DND-41 (cell line): ENCODE measurements around the gene IRGC.

Experiments
- ATAC-seq: fragments of 200-7000 bp; cut with Tn5 transposase; 3 replicates; pipeline ENCODE4 v1.9.1; 2021; ENCODE audit warnings: low read depth; ENCODE audit not compliant: insufficient read depth
- DNase-seq: peaks from one replicate; pipeline ENCODE4 v3.0.0-alpha.2; 2020
- H2AFZ ChIP-seq: 2 replicates; pipeline ENCODE4 v1.6.0; 2012; ENCODE audit warnings: low read depth, low read length
- H3K27ac ChIP-seq: 2 replicates; pipeline ENCODE4 v1.5.1; 2012; ENCODE audit warnings: low read length, inconsistent platforms
- H3K27me3 ChIP-seq: fragments of 200-600 bp; sonication (generic); 2 replicates; pipeline ENCODE4 v1.6.0; 2012; ENCODE audit warnings: low read length, mild to moderate bottlenecking, inconsistent platforms; ENCODE audit not compliant: insufficient read depth, poor library complexity
- H3K36me3 ChIP-seq: 2 replicates; pipeline ENCODE4 v1.5.1; 2012; ENCODE audit warnings: low read length, inconsistent platforms; ENCODE audit not compliant: insufficient read depth
- H3K4me1 ChIP-seq: 2 replicates; pipeline ENCODE4 v1.5.1; 2012; ENCODE audit warnings: mild to moderate bottlenecking, low read length; ENCODE audit not compliant: insufficient read depth
- H3K4me2 ChIP-seq: 2 replicates; pipeline ENCODE4 v1.6.0; 2012; ENCODE audit warnings: mild to moderate bottlenecking, moderate library complexity, low read length, inconsistent platforms; ENCODE audit not compliant: insufficient read depth
- H3K4me3 ChIP-seq, 2 experiments: fragments of 200-600 bp in 1 of 2; shearing (Covaris generic) in 1 of 2; 2 replicates each; pipeline ENCODE4 v1.5.1; 2012 to 2016; ENCODE audit warnings: inconsistent platforms in 2 of 2, low read length in 2 of 2, mild to moderate bottlenecking in 2 of 2, low read depth in 1 of 2, moderate library complexity in 1 of 2
- H3K79me2 ChIP-seq: 2 replicates; pipeline ENCODE4 v1.6.0; 2012; ENCODE audit warnings: low read length, inconsistent platforms; ENCODE audit not compliant: insufficient read depth
- H3K9ac ChIP-seq: 2 replicates; pipeline ENCODE4 v1.6.0; 2012; ENCODE audit warnings: low read depth, mild to moderate bottlenecking, inconsistent platforms, low read length, moderate library complexity
- H3K9me3 ChIP-seq: 2 replicates; pipeline ENCODE4 v1.5.1; 2012; ENCODE audit warnings: low read length, moderate library complexity, mild to moderate bottlenecking, inconsistent platforms; ENCODE audit not compliant: insufficient read depth, severe bottlenecking
- H4K20me1 ChIP-seq: 2 replicates; pipeline ENCODE4 v1.6.0; 2012; ENCODE audit warnings: low read length; ENCODE audit not compliant: insufficient read depth
- EZH2 ChIP-seq: IDR thresholded peaks from 3 replicates; pipeline ENCODE4 v1.6.1; 2012; ENCODE audit warnings: borderline replicate concordance, low read depth, mild to moderate bottlenecking, moderate library complexity, low read length, inconsistent platforms; ENCODE audit not compliant: severe bottlenecking
- TF ChIP-seq, protein P1 (sequence below): IDR thresholded peaks from 2 replicates; pipeline ENCODE4 v1.5.1; 2012; ENCODE audit warnings: borderline replicate concordance, low read length, moderate library complexity, mild to moderate bottlenecking; ENCODE audit not compliant: poor library complexity, severe bottlenecking; ENCODE audit errors: extremely low read depth

Gene IRGC

GRCh38 chr19:43739439-43740235, 23.8 kb downstream of the IRGC start:
- Histone ChIP-seq H3K27me3 (no peaks in the 10 kb centered on the region), H3K4me1 (no peaks in the 10 kb centered on the region), H3K79me2 (no peaks in the 10 kb centered on the region), H2AFZ (no peak overlapping the region), H3K27ac (no peak overlapping the region), H4K20me1 (peaks cover 6% of the 10 kb centered on the region), H3K4me2 (no peak overlapping the region), H3K9ac (no peak overlapping the region), H3K9me3 (no peaks in the 10 kb centered on the region), H3K36me3 (peaks cover 97% of the 10 kb centered on the region), H3K4me3 (no peak overlapping the region)
- TF ChIP-seq EZH2 = no peak
- TF ChIP-seq, protein P1, sequence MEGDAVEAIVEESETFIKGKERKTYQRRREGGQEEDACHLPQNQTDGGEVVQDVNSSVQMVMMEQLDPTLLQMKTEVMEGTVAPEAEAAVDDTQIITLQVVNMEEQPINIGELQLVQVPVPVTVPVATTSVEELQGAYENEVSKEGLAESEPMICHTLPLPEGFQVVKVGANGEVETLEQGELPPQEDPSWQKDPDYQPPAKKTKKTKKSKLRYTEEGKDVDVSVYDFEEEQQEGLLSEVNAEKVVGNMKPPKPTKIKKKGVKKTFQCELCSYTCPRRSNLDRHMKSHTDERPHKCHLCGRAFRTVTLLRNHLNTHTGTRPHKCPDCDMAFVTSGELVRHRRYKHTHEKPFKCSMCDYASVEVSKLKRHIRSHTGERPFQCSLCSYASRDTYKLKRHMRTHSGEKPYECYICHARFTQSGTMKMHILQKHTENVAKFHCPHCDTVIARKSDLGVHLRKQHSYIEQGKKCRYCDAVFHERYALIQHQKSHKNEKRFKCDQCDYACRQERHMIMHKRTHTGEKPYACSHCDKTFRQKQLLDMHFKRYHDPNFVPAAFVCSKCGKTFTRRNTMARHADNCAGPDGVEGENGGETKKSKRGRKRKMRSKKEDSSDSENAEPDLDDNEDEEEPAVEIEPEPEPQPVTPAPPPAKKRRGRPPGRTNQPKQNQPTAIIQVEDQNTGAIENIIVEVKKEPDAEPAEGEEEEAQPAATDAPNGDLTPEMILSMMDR = no peak
- ATAC-seq (no peak), DNase-seq (no peak)

- no peaks in the 10 kb centered on the region for H3K9me3 ChIP-seq
- TF ChIP-seq, protein P1 = no peak
- TF ChIP-seq EZH2 = no peak
- DNase-seq (no peak), ATAC-seq (no peak)
- no peak overlapping the region for H3K9ac ChIP-seq
- no peak overlapping the region for H3K4me2 ChIP-seq
- no peaks in the 10 kb centered on the region for H3K27me3 ChIP-seq
- no peak overlapping the region for H3K27ac ChIP-seq
- no peak overlapping the region for H2AFZ ChIP-seq
- H3K4me3 ChIP-seq = no peak overlapping the region
- no peaks in the 10 kb centered on the region for H3K79me2 ChIP-seq
- no peaks in the 10 kb centered on the region for H3K4me1 ChIP-seq
- H3K36me3 ChIP-seq = peaks cover 94% of the 10 kb centered on the region
- peaks cover 11% of the 10 kb centered on the region for H4K20me1 ChIP-seq
These were observed 25.4 kb downstream of the IRGC start for GRCh38 chr19:43741075-43741825.

DNA sequence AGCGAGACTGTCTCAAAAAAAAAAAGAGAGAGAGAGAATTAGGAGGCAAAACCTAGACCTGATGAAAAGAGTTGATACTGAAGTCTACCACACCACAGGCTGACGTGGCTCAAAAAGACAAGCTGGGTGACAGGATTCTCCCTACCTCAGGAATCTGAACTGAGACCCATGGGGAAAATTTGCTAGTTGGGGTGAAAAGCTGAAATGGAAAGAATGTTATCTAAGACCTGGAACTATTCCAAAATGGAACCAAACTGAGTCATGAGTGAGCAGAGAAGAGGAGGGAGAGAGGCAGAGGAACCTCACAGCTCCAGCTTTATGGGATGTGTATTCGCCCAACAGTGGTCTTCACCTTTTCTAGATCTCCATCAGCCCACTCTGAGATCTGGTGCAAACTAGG, 27.2 kb downstream of the IRGC start:
- DNase-seq (no peak), ATAC-seq (no peak)
- H3K4me3 ChIP-seq = no peak overlapping the region
- H3K27me3 ChIP-seq = no peaks in the 10 kb centered on the region
- TF ChIP-seq EZH2 = no peak
- TF ChIP-seq, protein P1 = no peak
- no peaks in the 10 kb centered on the region for H3K9me3 ChIP-seq
- H3K4me2 ChIP-seq = no peak overlapping the region
- H3K9ac ChIP-seq = no peak overlapping the region
- H3K36me3 ChIP-seq = peaks cover 95% of the 10 kb centered on the region
- H3K79me2 ChIP-seq = no peaks in the 10 kb centered on the region
- no peaks in the 10 kb centered on the region for H3K4me1 ChIP-seq
- no peak overlapping the region for H3K27ac ChIP-seq
- no peak overlapping the region for H2AFZ ChIP-seq
- H4K20me1 ChIP-seq = peaks cover 6% of the 10 kb centered on the region; the same call in 1 of the 2 replicates
